Activated CD8-positive, alpha-beta memory T cell treated with anti-CD3 and anti-CD28 coated beads, Interleukin-2, amount 50 U/mL, for 24 hours (primary cell): ENCODE results near the gene CBLC.
"Not testable (repeated sequence)": the region's sequence is repeated elsewhere in the genome, so short reads cannot be mapped to it uniquely, and the experiment has no call there.

Source experiments
- DNase-seq: peaks from one replicate; pipeline ENCODE4 v3.0.0-alpha.2; 2020; ENCODE audit errors: extremely low read depth

Gene CBLC

DNA sequence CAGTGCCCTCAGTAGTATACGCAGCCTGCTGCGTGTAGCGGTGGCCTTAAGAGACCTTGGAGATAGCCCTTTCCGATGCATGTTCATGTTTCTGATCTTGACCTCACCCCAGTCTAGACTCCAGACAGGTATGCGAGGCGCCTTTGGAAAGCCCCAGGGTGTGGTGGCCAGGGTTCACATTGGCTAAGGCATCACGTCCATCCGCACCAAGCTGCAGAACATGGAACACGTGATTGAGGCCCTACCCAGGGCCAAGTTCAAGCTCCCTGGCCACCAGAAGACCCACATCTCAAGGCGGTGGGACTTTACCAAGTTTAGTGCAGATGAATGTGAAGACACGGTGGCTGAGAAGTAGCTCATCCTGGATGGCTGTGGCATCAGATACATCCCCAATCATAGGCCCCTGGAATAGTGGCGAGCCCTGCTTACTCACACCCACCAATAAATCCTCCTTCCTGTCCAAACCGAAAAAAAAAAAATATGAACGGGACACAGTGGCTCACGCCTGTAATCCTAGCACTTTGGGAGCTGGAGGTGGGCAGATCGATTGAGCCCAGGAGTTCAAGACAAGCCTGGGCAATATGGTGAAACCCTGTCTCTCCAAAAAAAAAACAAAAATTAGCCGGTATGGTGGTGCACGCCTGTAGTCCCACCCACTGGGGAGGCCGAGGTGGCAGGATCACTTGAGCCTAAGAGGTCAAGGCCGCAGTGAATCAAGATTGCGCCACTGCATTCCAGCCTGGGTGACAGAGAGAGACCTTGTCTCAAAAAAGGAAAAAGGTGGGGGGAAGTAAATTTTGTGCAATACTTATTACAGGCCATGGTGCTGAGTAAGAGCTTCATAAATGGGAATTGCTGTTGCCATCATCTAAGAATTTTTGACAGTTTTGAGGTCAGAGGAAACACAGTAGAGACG lies 12.4 kb upstream of the CBLC start:
- DNase-seq: no peak

DNA sequence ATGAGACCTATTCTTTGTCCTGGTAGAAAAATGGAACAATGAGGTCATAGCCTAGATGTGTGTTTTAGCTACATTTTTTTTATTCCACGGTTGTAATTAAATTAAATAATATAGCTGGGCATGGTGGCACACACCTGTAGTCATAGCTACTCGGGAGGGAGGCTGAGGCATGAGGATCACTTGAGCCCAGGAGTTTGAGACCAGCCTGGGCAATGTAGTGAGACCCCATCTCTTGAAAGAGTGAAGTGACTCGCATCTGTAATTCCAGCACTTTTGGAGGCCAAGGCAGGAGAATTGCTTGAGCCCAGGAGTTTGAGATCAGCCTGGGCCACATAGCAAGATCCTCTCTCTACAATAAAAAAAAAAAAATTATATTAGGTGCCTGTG lies 11.7 kb upstream of the CBLC start:
- DNase-seq: no peak

- DNase-seq: no peak
These were observed 10.2 kb upstream of the CBLC start for GRCh38 chr19:44767295-44768180.

DNA sequence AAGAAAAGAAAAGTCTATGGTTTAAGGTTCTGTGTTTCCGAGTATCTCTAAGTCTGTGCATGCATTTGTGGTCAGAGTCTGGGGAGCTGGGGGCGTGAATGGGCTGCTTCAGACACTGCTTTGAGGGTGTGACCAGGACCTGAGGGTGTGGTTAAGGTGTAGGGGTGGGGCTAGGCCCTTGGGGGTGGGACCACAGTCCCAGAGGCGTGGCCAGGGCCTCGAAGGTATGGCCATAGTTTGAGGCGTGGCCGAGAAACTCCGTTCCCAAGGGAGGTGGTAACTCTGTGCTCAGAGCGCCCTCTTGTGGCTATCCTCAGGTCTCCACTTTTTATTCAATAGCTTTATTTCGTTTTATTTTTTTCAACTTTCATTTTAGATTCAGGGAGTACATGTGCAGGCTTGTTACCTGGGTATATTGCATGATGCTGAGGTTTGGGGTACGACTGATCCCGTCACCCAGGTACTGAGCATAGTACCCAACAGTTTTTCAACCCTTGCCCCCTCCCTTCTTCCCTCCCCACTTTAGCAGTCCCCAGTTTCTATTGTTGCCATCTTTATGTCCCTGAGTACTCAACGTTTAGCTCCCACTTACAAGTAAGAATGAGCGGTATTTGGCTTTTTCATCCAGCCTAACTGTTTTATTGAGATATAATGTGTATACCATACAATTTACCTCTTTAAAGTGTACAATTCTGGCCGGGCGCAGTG lies 7.0 kb upstream of the CBLC start:
- DNase-seq: peak; percentile 94

DNA sequence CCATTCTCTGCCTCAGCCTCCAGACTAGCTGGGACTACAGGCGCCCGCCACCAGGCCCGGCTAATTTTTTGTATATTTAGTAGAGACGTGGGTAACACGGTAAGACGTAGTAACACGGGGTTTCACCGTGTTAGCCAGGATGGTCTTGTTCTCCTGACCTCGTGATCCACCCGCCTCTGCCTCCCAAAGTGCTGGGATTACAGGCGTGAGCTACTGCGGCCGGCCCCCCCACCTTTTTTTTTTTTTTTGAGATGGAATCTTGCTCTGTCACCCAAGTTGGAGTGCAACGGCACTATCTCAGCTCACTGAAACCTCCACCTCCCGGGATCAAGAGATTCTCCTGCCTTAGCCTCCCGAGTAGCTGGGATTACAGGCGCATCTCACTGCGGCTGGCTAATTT lies 5.5 kb upstream of the CBLC start:
- not testable (repeated sequence) for DNase-seq

- DNase-seq: no peak
These were observed 4.7 kb upstream of the CBLC start for GRCh38 chr19:44772959-44773358.

DNA sequence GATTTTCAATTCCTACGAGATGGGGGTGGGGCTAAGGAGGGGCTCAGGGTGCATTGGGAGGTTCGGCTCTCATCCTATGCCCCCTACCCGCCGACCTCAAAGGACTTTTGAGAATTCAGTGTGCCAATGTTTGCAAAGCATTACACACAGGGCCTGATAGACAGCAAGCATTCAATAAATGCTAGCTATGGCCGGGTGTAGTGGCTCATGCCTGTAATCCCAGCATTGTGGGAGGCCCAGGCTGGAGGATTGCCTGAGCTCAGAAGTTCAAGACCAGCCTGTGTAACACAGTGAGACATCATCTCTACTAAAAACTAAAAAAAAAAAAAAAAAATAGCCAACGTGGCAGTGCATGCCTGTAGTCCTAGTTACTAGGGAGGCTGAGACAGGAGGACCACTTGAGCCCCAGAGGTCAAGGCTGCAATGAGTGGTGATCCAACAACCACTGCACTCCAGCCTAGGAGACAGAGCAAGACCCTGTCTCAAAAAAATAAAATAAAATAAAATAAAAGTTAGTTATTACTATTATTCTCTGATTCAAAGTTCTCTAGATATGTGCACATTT lies 1.9 kb upstream of the CBLC start:
- no peak for DNase-seq

- DNase-seq: no peak
These were observed 1.1 kb upstream of the CBLC start for GRCh38 chr19:44776402-44777096.

GRCh38 chr19:44779150-44779549 lies 1.5 kb downstream of the CBLC start:
- DNase-seq: no peak

DNA sequence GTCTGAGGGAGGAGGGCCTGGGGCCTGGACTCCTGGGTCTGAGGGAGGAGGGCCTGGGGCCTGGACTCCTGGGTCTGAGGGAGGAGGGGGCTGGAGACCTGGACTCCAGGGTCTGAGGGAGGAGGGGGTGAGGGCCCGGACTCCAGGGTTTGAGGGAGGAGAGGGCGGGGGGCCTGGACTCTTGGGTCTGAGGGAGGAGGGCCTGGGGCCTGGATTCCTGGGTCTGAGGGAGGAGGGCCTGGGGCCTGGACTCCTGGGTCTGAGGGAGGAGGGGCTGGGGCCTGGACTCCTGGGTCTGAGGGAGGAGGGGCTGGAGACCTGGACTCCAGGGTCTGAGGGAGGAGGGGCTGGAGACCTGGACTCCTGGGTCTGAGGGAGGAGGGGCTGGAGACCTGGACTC lies 4.0 kb downstream of the CBLC start:
- DNase-seq: not testable (repeated sequence)

DNA sequence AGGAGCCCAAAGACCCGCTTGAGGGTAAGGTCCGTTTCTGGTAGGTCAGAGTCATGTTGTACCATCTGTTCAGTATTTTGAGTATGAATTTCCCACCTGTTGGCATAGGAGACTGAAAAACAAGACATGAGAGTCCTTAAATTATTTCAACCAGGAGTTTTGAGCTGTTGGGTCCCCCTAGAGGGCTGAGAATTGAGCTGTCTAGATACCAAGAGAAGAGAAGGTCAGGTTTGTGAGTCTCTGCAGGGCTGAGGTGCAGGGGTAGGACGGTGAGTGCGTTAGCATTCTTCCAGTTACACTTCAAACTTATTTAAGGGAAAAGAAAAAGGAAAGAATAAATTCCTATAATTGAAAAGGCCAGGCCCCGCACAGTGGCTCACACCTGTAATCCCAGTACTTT lies 5.0 kb downstream of the CBLC start:
- no peak for DNase-seq

DNA sequence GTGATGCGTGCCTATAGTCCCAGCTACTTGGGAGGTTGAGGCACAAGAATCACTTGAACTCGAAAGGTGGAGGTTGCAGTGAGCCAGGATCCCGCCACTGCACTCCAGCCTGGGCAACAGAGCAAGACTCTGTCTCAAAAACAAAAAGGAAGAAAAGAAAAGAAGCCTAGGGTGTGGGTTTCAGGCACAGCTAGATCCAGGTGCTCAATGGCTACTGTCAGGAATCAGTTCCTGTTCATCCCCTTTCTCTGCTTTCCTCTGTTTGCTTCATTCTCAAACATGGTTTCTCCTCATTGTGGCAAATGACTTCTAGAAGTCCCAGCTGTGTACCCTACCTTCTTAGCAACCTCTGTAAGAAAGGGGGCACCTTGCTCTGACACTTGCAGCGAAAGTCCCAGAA lies 5.9 kb downstream of the CBLC start:
- no peak for DNase-seq

DNA sequence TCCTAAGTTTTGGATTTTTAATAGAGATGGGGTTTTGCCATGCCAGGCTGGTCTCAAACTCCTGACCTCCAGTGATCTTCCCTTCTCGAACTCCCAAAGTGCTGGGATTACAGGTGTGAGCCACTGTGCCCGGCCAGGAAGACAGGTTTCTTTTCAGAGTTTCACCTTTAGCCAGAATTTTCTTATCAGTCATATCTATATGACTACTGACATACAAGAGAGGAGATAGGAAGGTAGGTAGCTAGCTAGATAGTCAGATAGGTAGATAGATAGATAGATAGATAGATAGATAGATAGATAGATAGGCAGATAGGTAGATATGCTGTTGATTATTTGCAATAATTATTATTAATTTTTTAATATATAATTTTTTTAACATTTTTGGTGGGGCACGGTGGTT lies 7.6 kb downstream of the CBLC start:
- DNase-seq: no peak

GRCh38 chr19:44785993-44786392 lies 8.3 kb downstream of the CBLC start:
- no peak for DNase-seq

DNA sequence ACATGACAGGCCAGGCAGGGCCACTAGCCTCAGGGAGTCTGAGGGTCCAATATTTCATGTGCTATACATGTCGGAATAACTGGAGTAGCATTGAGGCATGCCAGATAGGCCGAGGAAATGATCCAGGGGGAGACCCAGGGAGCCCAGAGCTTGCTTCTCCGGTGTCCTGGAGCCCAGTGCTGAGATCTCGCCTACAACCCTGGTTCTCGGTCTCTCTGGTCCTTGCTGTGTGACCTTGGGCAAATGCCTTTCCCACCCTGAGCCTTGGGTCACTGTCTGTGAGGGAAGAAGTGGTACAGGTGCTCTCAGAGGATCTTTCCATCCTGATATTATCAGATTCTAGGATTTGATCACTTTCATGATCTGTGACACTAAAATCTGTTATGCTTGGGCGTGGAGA lies 11.3 kb downstream of the CBLC start:
- DNase-seq: no peak

GRCh38 chr19:44789943-44790483 lies 12.3 kb downstream of the CBLC start:
- no peak for DNase-seq

DNA sequence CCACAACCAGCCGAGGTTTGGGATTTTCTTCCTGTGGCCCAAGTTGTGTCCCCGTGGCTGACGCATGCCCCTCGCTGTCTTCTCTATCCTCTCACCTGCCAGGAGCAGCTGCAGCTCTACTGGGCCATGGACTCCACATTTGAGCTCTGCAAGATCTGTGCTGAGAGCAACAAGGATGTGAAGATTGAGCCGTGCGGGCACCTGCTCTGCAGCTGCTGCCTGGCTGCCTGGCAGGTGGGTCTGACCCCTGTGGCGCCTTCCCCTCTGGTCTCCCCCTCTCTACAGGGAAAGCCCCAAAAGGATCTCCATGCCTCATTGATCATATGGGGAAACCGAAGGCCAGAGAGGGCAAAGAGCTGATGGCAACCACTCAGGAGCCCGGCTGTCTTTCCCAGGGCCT lies 14.6 kb downstream of the CBLC start:
- no peak for DNase-seq

- no peak for DNase-seq
These were observed 16.9 kb downstream of the CBLC start for GRCh38 chr19:44794610-44795009.

- no peak for DNase-seq
These were observed 17.8 kb downstream of the CBLC start for GRCh38 chr19:44795398-44795987.

DNA sequence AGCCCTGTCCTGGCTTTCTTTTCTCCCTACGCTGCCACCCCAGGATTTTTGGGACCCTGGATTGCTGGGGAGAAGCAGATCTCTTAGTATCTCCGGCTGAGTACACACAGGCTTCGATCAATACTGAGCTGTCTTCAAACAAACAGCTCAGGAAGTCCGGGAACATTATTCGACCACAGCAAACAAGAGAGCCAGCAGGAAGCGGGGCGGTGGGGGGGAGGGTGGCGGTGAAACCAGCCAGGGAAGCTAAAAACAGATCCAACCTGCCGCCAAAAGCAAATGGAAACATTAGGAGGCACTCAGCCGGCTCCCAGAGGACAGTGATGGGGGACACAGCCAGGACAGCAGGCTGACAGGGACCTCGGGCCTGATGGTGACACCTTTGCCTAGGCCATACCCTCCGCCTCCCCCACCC lies 19.0 kb downstream of the CBLC start:
- no peak for DNase-seq
